G401 (cell line): Measurements from ENCODE around the gene SRP14. TPM values are rescaled to one million over a fixed set of nuclear protein-coding genes. Genes with fewer than 3 reads are reported as not detected.
"Not testable (repeated sequence)": the region's sequence is repeated elsewhere in the genome, so short reads cannot be mapped to it uniquely, and the experiment has no call there.

Source experiments
- DNase-seq: peaks from one replicate; pipeline ENCODE4 v3.0.0-alpha.2; 2015; ENCODE audit warnings: low spot score
- in situ Hi-C: cut with HindIII; loops from 2 replicates; pipeline ENCODE4 v1.10.0; 2016; ENCODE audit warnings: low sequenced_read_pairs, mixed read lengths
- total RNA-seq: library from RNA; depleted of rRNA; stranded (reverse); fragments of >200 nt; shearing (Covaris generic); gene quantifications from 2 replicates; pipeline ENCODE4 v1.2.3, GENCODE V29; 2014; rRNA removed

SRP14 gene
- 194 and 205 TPM in 2 replicates for total RNA-seq

- in situ Hi-C loops: loop anchor here (25.0 kb wide), 1 partner anchor 173 kb away; no protein-coding TSS in a partner anchor
- peak; percentile 97 for DNase-seq
These were observed at the start of gene SRP14 for GRCh38 chr15:40038638-40039543. Gene SRP14 (minus strand): TSS chr15:40039181. CDS start chr15:40039116, 65 bp downstream.

GRCh38 chr15:40087991-40088928, 49.3 kb upstream of the SRP14 start:
- in situ Hi-C loops: no loop called here
- DNase-seq: no peak

GRCh38 chr15:40087068-40087810, 48.3 kb upstream of the SRP14 start:
- in situ Hi-C loops: no loop called here
- no peak for DNase-seq

GRCh38 chr15:40085266-40085665, 46.3 kb upstream of the SRP14 start:
- DNase-seq: no peak
- in situ Hi-C loops: no loop called here

GRCh38 chr15:40084650-40085049, 45.7 kb upstream of the SRP14 start:
- DNase-seq: no peak
- in situ Hi-C loops: no loop called here

- no peak for DNase-seq
- in situ Hi-C loops: no loop called here
These were observed 43.4 kb upstream of the SRP14 start for GRCh38 chr15:40082195-40082883.

- in situ Hi-C loops: no loop called here
These were observed 42.8 kb upstream of the SRP14 start for GRCh38 chr15:40081691-40082194.

GRCh38 chr15:40080847-40081246, 41.9 kb upstream of the SRP14 start:
- in situ Hi-C loops: no loop called here

More at GRCh38 chr15:40081691-40082194, 42.8 kb upstream of the SRP14 start:
- DNase-seq: peak; percentile 43

GRCh38 chr15:40080104-40080503, 41.1 kb upstream of the SRP14 start:
- in situ Hi-C loops: no loop called here

More at GRCh38 chr15:40080847-40081246, 41.9 kb upstream of the SRP14 start:
- no peak for DNase-seq

GRCh38 chr15:40079456-40079855, 40.5 kb upstream of the SRP14 start:
- in situ Hi-C loops: no loop called here
- DNase-seq: no peak

More at GRCh38 chr15:40080104-40080503, 41.1 kb upstream of the SRP14 start:
- no peak for DNase-seq

GRCh38 chr15:40075298-40076044, 36.5 kb upstream of the SRP14 start:
- in situ Hi-C loops: no loop called here
- DNase-seq: no peak

GRCh38 chr15:40074656-40075055, 35.7 kb upstream of the SRP14 start:
- in situ Hi-C loops, DNase-seq: not testable (repeated sequence)

- DNase-seq, in situ Hi-C loops: not testable (repeated sequence)
These were observed 34.9 kb upstream of the SRP14 start for GRCh38 chr15:40073716-40074490.

GRCh38 chr15:40072216-40072990, 33.4 kb upstream of the SRP14 start:
- no peak for DNase-seq
- in situ Hi-C loops: no loop called here

- no peak for DNase-seq
- in situ Hi-C loops: no loop called here
These were observed 31.7 kb upstream of the SRP14 start for GRCh38 chr15:40070608-40071218.

- in situ Hi-C loops: no loop called here
- no peak for DNase-seq
These were observed 31.2 kb upstream of the SRP14 start for GRCh38 chr15:40070166-40070557.
